Fibroblast of lung (primary cell): ENCODE results near the gene ATP6V0E1. TPM values are rescaled to one million over a fixed set of nuclear protein-coding genes. Genes with fewer than 3 reads are reported as not detected.

ENCODE experiments used
- DNase-seq, 2 donors: peaks; one replicate each; pipeline versions ENCODE4 v3.0.0 to v3.0.0-alpha.2; 2010; ENCODE audit warnings: low read depth in 2 of 2
- H2AFZ ChIP-seq: 2 replicates; pipeline ENCODE4 v1.5.1; 2012; ENCODE audit warnings: low read length, control low read depth, inconsistent platforms
- H3K27ac ChIP-seq: 2 replicates; pipeline ENCODE4 v1.5.1; 2011; ENCODE audit warnings: low read length, control low read depth; ENCODE audit not compliant: insufficient read depth
- H3K27me3 ChIP-seq: 2 replicates; pipeline ENCODE4 v1.5.1; 2011; ENCODE audit warnings: mild to moderate bottlenecking, low read length; ENCODE audit not compliant: control insufficient read depth, insufficient read depth
- H3K36me3 ChIP-seq: 2 replicates; pipeline ENCODE4 v1.5.1; 2011; ENCODE audit warnings: low read length; ENCODE audit not compliant: control insufficient read depth, insufficient read depth
- H3K4me1 ChIP-seq: 2 replicates; pipeline ENCODE4 v1.5.1; 2011; ENCODE audit warnings: low read length; ENCODE audit not compliant: control insufficient read depth, insufficient read depth; ENCODE audit errors: extremely low read depth
- H3K4me2 ChIP-seq: 2 replicates; pipeline ENCODE4 v1.5.1; 2011; ENCODE audit warnings: low read length, control low read depth; ENCODE audit not compliant: insufficient read depth; ENCODE audit errors: extremely low read depth
- H3K4me3 ChIP-seq, 4 experiments: fragments of 200-600 bp in 1 of 4; sonication (generic) in 1 of 4; replicated peaks in 1 of 4; 2 replicates each; pipeline ENCODE4 v1.5.1; 2011 to 2016; ENCODE audit warnings: low read length in 4 of 4, low read depth in 3 of 4, mild to moderate bottlenecking in 3 of 4, control low read depth in 2 of 4, inconsistent platforms in 1 of 4, mixed read lengths in 1 of 4; ENCODE audit not compliant: insufficient read depth in 1 of 4; ENCODE audit errors: control extremely low read depth in 1 of 4
- H3K79me2 ChIP-seq: 2 replicates; pipeline ENCODE4 v1.5.1; 2012; ENCODE audit warnings: mild to moderate bottlenecking, low read length, inconsistent platforms; ENCODE audit not compliant: control insufficient read depth, insufficient read depth
- H3K9ac ChIP-seq: 2 replicates; pipeline ENCODE4 v1.5.1; 2011; ENCODE audit warnings: mild to moderate bottlenecking, low read length, control low read depth; ENCODE audit not compliant: insufficient read depth
- H3K9me3 ChIP-seq: 2 replicates; pipeline ENCODE4 v1.5.1; 2012; ENCODE audit warnings: low read depth, low read length; ENCODE audit not compliant: control insufficient read depth, insufficient read depth
- H4K20me1 ChIP-seq: 2 replicates; pipeline ENCODE4 v1.5.1; 2011; ENCODE audit warnings: low read length; ENCODE audit not compliant: control insufficient read depth, insufficient read depth; ENCODE audit errors: extremely low read depth
- EZH2 ChIP-seq: IDR thresholded peaks from 2 replicates; pipeline ENCODE4 v1.5.1; 2012; ENCODE audit warnings: low read length, control low read depth, mild to moderate bottlenecking; ENCODE audit errors: missing control alignments
- polyA plus RNA-seq, 2 donors: library from polyadenylated mRNA; depleted of rRNA in 1 of 2; stranded (reverse) in 1 of 2; unstranded in 1 of 2; fragments of >200 nt; gene quantifications; 2 replicates each; pipeline ENCODE4 v1.2.1, GENCODE V29; 2011 to 2012; ENCODE audit warnings: missing spikeins in 1 of 2
- total RNA-seq: library from RNA; depleted of rRNA; stranded (reverse); fragments of >200 nt; gene quantifications from 2 replicates; pipeline ENCODE4 v1.2.1, GENCODE V29; 2014
- TF ChIP-seq, protein P1 (sequence below), 2 donors: IDR thresholded peaks in 1 of 2; conservative IDR thresholded peaks in 1 of 2; 1 replicate in 1 of 2; 2 replicates in 1 of 2; pipeline ENCODE4 v1.5.1; 2011 to 2012; ENCODE audit warnings: low read length in 2 of 2, control low read depth in 1 of 2, inconsistent platforms in 1 of 2, low read depth in 1 of 2, mild to moderate bottlenecking in 1 of 2

ATP6V0E1 gene
- total and polyA plus RNA-seq, 2 donors (not counting 1 experiment from before 2014, with no cell fraction given): 377 to 635 TPM

DNA sequence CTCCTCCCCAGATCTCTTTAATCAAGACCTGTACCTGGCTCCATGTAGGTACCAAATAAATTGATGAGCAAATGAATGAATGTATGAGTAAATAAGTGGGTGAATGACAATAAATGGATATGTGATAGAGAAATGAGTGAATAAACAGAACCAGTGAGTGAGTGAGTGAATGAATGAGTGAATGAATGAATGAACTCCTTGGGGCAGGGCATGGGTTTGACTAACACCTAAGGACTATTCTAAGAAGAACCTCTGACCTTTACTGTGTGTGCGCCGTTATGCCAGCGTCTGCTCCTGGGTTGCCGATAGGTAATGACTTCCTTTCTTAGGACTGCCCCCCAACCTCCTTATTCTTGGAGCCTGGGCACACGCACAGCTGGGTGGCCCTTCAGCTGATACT lies 26.1 kb upstream of the ATP6V0E1 start:
- H3K9ac ChIP-seq: no peak overlapping the region
- H3K4me1 ChIP-seq: peaks cover 13% of the 10 kb centered on the region
- H3K4me2 ChIP-seq: no peak overlapping the region

DNA sequence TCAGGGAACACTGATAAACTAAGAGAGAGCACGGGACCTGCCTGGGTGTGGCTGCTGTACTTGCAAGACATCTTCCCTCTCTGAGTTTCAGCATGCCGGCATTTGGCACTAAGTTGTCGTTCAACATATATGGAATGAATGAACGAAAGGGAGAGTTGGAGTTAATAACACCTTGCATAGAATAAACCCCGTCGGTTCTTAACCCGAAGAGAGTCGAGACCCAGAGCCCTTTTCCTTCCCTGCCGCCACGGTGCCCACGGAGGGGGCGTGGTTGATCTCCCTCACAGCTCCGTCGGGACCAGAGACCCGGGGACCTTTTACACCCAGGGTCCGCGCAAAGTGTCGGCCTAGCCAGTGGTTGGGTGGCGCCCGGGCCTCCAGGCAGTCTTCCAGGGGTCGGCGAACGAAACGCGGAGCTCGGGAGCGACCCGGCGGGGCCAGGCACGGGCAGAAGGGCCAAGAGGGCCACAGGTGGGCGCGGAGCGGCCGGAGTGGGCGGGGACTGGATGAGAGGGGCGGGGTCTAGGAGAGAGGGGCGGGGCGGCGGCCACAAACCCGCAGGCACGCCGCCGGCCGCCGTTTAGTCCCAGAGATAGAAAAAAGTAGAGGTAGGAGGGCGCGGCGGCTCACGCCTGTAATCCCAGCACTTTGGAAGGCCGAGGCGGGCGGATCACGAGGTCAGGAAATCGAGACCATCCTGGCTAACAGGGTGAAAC lies 25.1 kb upstream of the ATP6V0E1 start:
- H3K36me3 ChIP-seq: no peaks in the 10 kb centered on the region
- H4K20me1 ChIP-seq: no peaks in the 10 kb centered on the region
- DNase-seq: peak; percentile 57
- peak overlapping the region; percentile 73 for H3K4me2 ChIP-seq
- peaks cover 16% of the 10 kb centered on the region for H3K79me2 ChIP-seq
- peak overlapping the region; percentile 49 for H3K9ac ChIP-seq
- H3K4me1 ChIP-seq: peaks cover 12% of the 10 kb centered on the region
- no peaks in the 10 kb centered on the region for H3K9me3 ChIP-seq
- no peak for TF ChIP-seq EZH2
- TF ChIP-seq, protein P1, sequence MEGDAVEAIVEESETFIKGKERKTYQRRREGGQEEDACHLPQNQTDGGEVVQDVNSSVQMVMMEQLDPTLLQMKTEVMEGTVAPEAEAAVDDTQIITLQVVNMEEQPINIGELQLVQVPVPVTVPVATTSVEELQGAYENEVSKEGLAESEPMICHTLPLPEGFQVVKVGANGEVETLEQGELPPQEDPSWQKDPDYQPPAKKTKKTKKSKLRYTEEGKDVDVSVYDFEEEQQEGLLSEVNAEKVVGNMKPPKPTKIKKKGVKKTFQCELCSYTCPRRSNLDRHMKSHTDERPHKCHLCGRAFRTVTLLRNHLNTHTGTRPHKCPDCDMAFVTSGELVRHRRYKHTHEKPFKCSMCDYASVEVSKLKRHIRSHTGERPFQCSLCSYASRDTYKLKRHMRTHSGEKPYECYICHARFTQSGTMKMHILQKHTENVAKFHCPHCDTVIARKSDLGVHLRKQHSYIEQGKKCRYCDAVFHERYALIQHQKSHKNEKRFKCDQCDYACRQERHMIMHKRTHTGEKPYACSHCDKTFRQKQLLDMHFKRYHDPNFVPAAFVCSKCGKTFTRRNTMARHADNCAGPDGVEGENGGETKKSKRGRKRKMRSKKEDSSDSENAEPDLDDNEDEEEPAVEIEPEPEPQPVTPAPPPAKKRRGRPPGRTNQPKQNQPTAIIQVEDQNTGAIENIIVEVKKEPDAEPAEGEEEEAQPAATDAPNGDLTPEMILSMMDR (conservative IDR thresholded peaks at IDR 0.05 in 1 of 2, IDR thresholded peaks at IDR 0.05 in 1 of 2; ENCODE audit: low read depth in 1 of 2, low read length in 2 of 2): no peak
- peak overlapping the region; percentile 52 for H2AFZ ChIP-seq
- peak overlapping the region; percentile 39 to 100 (median 46) for H3K4me3 ChIP-seq
- H3K27me3 ChIP-seq: no peaks in the 10 kb centered on the region
- peak overlapping the region; percentile 99 for H3K27ac ChIP-seq

More for the DNA sequence above, 26.1 kb upstream of the ATP6V0E1 start:
- H2AFZ ChIP-seq: no peak overlapping the region
- no peak overlapping the region for H3K4me3 ChIP-seq
- no peak for TF ChIP-seq EZH2
- TF ChIP-seq, protein P1 (conservative IDR thresholded peaks at IDR 0.05 in 1 of 2, IDR thresholded peaks at IDR 0.05 in 1 of 2; ENCODE audit: low read depth in 1 of 2, low read length in 2 of 2): no peak
- no peaks in the 10 kb centered on the region for H3K27me3 ChIP-seq
- H4K20me1 ChIP-seq: no peaks in the 10 kb centered on the region
- no peaks in the 10 kb centered on the region for H3K36me3 ChIP-seq
- H3K27ac ChIP-seq: no peak overlapping the region
- H3K79me2 ChIP-seq: peaks cover 16% of the 10 kb centered on the region
- DNase-seq: no peak
- H3K9me3 ChIP-seq: no peaks in the 10 kb centered on the region

DNA sequence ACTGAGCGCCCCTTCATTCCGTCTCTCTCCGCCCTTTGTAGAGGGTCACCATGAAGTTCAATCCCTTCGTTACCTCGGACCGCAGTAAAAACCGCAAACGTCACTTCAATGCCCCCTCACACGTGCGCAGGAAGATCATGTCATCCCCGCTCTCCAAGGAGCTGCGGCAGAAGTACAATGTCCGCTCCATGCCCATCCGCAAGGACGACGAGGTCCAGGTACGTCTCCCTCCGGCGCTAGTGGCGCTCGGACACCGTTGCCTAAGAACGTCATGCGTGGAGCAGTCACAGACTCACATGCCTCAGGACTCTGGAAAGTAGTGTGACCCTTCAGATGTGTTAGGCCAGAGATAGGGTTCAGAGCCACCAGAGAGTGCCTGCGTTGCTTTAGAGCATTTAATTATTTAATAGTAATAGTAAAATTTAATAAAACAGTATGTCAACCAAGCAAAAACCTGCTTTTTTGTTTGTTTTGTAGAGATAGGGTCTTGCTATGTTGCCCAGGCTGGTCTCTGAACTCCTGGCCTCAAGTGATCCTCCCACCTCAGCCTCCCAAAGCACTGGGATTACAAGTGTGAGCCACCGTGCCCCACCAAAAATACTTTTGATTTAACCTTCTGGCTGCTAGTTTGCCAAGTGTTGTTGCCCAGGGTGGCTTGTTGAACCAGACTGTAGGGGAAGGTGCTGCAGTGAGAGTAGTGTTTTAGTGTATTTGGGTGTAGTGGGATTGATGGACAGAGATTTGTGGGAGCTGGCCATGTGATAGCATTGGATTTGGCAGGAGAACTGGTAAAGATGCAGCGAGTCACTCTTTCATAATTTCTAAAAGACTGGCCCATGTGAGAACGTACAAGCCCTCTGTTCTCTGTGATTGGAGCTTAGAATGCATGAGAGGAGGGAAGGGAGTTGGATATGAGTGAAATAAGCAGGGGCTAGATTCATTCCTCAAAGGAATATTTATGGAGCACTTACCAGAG lies 23.5 kb upstream of the ATP6V0E1 start:
- Histone ChIP-seq H3K79me2 (peaks cover 16% of the 10 kb centered on the region), H3K9ac (peak overlapping the region; percentile 97)

More for the DNA sequence above, 23.5 kb upstream of the ATP6V0E1 start:
- DNase-seq: no peak
- Histone ChIP-seq H3K4me3 (peak overlapping the region; percentile 86 to 100 (median 96)), H3K4me2 (peak overlapping the region; percentile 96), H3K9me3 (no peaks in the 10 kb centered on the region), H3K27ac (peak overlapping the region; percentile 99), H3K36me3 (no peaks in the 10 kb centered on the region), H3K27me3 (no peaks in the 10 kb centered on the region), H4K20me1 (no peaks in the 10 kb centered on the region), H3K4me1 (peaks cover 12% of the 10 kb centered on the region), H2AFZ (no peak overlapping the region)
- no peak for TF ChIP-seq EZH2
- TF ChIP-seq, protein P1 (conservative IDR thresholded peaks at IDR 0.05 in 1 of 2, IDR thresholded peaks at IDR 0.05 in 1 of 2; ENCODE audit: low read depth in 1 of 2, low read length in 2 of 2): no peak
